Tibial artery (tissue), 4 donors: Measurements from ENCODE around the gene FERMT3.

ENCODE experiments used
- DNase-seq, 2 donors: peaks; one replicate each; pipeline ENCODE4 v3.0.0-alpha.2; 2019
- H3K27ac ChIP-seq, 2 donors: fragments of 200-600 bp; sonication (generic) in 1 of 2; 1 replicate in 1 of 2; 2 replicates in 1 of 2; pipeline ENCODE4 v1.5.1; 2018 to 2019; ENCODE audit warnings: mild to moderate bottlenecking in 1 of 2
- H3K27me3 ChIP-seq, 2 donors: fragments of 200-600 bp; sonication (generic) in 1 of 2; one replicate each; pipeline versions ENCODE4 v1.5.1 to v1.6.0; 2016 to 2019
- H3K36me3 ChIP-seq, 3 donors: fragments of 200-600 bp; sonication (generic) in 2 of 3; one replicate each; pipeline ENCODE4 v1.5.1; 2016 to 2019; ENCODE audit warnings: mild to moderate bottlenecking in 2 of 3
- H3K4me1 ChIP-seq, 4 donors: fragments of 200-600 bp; sonication (generic) in 2 of 4; 1 replicate in 3 of 4; 2 replicates in 1 of 4; pipeline ENCODE4 v1.5.1; 2016 to 2019
- H3K4me3 ChIP-seq, 2 donors: fragments of 200-600 bp; sonication (generic) in 1 of 2; 1 replicate in 1 of 2; 2 replicates in 1 of 2; pipeline ENCODE4 v1.5.1; 2018 to 2019; ENCODE audit warnings: mild to moderate bottlenecking in 2 of 2
- H3K9me3 ChIP-seq, 3 donors: fragments of 200-600 bp; sonication (generic) in 1 of 3; one replicate each; pipeline ENCODE4 v1.5.1; 2016 to 2019
- CTCF ChIP-seq, 2 experiments: fragments of 200-600 bp in 1 of 2; fragments of 450-650 bp in 1 of 2; IDR thresholded peaks; one replicate each; pipeline ENCODE4 v1.5.1; 2017 to 2019; ENCODE audit warnings: antibody characterized with exemption in 2 of 2, mild to moderate bottlenecking in 1 of 2, moderate library complexity in 1 of 2
- intact Hi-C: fragments of 100-400 bp; cut with DNase I; formaldehyde crosslinking; loops from one replicate; pipeline ENCODE4 v1.15.0; 2023; ENCODE audit warnings: low total_unique reads

FERMT3 gene

DNA sequence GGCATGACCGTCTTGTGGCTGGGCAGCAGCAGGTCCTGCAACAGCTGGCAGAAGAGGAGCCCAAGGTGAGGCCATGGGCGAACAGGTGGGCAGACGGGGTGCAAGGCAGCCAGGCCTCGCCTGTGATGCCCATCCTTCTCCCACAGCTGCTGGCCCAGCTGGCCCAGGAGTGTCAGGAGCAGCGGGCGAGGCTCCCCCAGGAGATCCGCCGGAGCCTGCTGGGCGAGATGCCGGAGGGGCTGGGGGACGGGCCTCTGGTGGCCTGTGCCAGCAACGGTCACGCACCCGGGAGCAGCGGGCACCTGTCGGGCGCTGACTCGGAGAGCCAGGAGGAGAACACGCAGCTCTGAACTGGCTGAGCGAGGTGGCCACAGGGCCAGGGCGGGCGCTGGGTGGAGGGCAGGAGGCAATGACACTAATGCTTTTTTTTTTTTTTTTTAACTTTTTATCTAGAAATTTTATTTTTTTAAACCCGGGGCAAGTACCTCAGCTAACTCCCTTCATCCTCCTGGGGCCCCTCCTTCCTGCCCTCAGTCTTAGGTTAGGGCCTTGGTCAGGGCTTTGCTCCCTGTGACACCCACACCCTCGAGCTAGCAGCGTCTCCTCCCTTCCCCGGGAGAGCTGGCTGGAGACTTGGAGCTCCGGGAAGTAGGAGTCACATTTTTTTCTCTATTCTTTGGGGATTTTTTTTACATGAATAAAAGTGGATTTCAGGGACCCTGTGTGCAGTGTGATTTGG is 60.9 kb downstream of the FERMT3 start:
- no peak for TF ChIP-seq CTCF (IDR thresholded peaks at IDR 0.05)
- Histone ChIP-seq H3K4me1 (peaks cover 6 to 32% (median 22%) of the 10 kb centered on the region in 4 donors), H3K27ac (peak overlapping the region; percentile 84 to 96), H3K4me3 (no peak overlapping the region), H3K9me3 (no peaks in the 10 kb centered on the region), H3K36me3 (peaks cover 17 to 50% (median 42%) of the 10 kb centered on the region in 3 donors), H3K27me3 (no peaks in the 10 kb centered on the region)
- intact Hi-C loops = loop anchor here (5.0 kb wide), 1 partner anchor 60 kb away; the partner anchor contains the start of gene FERMT3
- no peak for DNase-seq

DNA sequence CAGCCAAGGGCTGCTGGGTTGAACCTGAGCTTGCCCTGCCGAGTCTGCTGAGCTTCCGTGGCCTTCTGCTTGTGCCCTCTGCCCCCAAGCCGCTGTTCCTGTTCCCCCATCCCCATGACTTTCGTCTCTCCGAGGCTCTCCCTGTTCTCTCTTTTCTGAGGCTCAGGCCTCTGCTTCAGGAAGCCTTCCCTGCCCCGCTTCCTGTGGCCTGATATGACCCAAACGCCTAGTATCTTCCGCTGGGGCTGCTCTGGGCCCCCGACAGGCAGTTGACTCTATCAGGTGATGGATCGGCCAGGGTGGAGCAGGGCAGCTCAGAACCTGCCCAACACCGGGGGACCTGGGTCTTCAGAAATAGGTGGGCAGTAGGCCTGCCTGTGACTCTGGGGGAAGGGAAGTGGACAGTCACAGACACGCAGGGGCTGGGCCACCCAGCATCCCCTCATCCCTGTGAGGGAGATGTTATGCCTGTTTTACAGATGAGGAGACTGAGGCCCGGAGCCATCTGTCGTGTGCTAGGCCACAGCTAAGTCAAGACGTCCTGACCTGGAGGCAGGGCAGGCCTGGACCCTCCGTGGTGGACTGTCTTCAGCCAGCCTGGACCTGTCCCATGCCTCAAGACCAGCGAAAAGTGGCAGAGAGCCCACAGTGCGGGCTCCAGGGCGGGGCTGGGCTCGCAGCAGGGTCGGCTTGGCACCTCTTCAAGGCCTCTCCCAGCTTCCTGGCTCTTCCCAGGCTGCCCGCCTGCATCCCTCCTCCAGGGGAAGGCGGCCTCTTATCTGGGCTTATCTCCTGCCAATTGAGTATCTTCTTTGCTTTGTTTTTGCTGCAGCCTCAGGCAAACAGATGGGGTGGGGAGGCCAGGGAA is 61.7 kb downstream of the FERMT3 start:
- Histone ChIP-seq H3K9me3 (no peaks in the 10 kb centered on the region), H3K27me3 (no peaks in the 10 kb centered on the region), H3K36me3 (peaks cover 17 to 41% (median 33%) of the 10 kb centered on the region in 3 donors), H3K4me1 (peaks cover 6 to 35% (median 22%) of the 10 kb centered on the region in 4 donors), H3K4me3 (peak overlapping the region; percentile 60 to 77), H3K27ac (peak overlapping the region; percentile 84 to 96)
- intact Hi-C loops = loop anchor here (5.0 kb wide), 1 partner anchor 61 kb away; the partner anchor contains the start of gene FERMT3
- peak in 1 of 2 donors; percentile 82 for DNase-seq
- TF ChIP-seq CTCF (IDR thresholded peaks at IDR 0.05) = no peak

DNA sequence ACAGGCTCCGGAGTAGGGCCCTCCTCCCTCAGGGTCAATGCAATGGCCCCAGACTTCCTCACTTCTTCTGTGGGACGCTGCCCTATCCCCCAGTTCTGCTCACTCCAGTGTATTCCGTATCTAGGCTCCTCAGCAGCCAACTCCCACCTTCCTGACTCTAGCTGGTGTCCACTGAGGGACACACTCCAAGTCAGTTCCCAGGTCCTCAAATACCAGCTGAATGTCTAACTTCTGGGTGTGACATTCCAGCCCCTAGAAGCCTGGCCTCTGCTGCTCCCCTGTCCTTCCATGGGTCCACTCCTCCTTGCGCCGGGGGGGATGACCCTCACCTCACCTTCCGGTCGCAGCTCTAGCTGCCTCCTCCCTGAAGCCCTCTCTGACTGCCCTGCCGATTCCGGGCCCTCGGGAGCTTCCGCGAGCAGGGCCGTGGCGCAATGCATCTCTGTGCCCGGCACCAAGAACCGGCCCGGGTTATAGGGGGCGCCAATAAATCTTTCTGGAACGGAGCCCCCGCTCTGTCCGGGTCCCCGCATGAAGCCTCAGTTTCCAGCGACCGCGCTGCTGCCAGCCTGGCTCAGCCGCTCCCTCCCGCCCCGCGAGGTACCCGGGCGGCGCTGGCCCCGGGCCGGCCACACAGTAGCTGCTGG is 62.5 kb downstream of the FERMT3 start:
- TF ChIP-seq CTCF (IDR thresholded peaks at IDR 0.05) = no peak
- DNase-seq = peak; percentile 62 to 88
- no peaks in the 10 kb centered on the region for H3K27me3 ChIP-seq
- intact Hi-C loops = loop anchor here (5.0 kb wide), 1 partner anchor 62 kb away; the partner anchor contains the start of gene FERMT3
- H3K27ac ChIP-seq = peak overlapping the region; percentile 84 to 96
- peak overlapping the region; percentile 60 to 77 for H3K4me3 ChIP-seq
- H3K9me3 ChIP-seq = no peaks in the 10 kb centered on the region
- peaks cover 6 to 35% (median 22%) of the 10 kb centered on the region in 4 donors for H3K4me1 ChIP-seq
- H3K36me3 ChIP-seq = peaks cover 12 to 33% (median 25%) of the 10 kb centered on the region in 3 donors

DNA sequence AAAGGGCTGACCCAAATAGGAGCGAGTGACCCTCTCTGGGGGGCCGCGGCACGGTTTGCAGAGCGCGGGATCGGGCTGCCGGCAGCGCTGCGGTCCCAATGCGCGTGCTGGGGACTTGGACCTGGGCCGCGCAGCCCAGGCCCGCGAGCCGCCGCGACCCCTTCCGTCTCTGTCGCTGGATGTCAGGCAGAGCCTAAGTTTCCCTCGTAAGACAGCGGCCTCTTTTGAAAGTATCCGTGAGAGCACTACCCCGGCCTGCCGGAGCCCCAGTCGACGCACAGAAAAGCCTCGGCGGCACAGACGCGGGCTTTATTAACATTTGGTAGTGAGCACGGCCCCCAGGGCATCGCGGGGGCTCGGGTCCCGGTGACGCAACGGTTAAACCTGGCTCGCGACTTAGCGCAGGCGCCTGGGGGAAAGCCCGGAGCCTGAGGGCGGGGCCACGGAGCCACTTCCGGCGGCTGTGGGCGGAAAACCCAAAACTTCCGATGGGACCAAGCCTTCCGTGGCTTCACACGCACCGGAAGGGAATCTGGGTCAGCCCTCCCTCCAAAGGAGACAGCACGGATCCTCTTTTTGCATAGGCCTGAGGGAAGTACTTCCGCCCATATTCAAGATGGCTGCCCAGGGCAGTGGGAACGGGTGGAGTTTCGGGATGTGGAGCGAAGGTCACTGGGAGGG is 63.2 kb downstream of the FERMT3 start:
- peak; percentile 98 to 99 for DNase-seq
- Histone ChIP-seq H3K36me3 (peaks cover 12 to 27% (median 19%) of the 10 kb centered on the region in 3 donors), H3K27ac (peak overlapping the region; percentile 84 to 96), H3K9me3 (no peaks in the 10 kb centered on the region), H3K4me1 (peaks cover 6 to 35% (median 22%) of the 10 kb centered on the region in 4 donors), H3K27me3 (no peaks in the 10 kb centered on the region), H3K4me3 (peak overlapping the region; percentile 60 to 77)
- TF ChIP-seq CTCF (IDR thresholded peaks at IDR 0.05) = no peak
- intact Hi-C loops = loop anchor here (5.0 kb wide), 1 partner anchor 62 kb away; the partner anchor contains the start of gene FERMT3
